HG03095 (cell line): ENCODE measurements around the gene MAPK14.

Source experiments
- ATAC-seq: cut with Tn5 transposase; IDR thresholded peaks from one replicate; pipeline ENCODE4 v1.9.1; 2021; ENCODE audit warnings: moderate library complexity; ENCODE audit not compliant: unreplicated experiment

Gene MAPK14

DNA sequence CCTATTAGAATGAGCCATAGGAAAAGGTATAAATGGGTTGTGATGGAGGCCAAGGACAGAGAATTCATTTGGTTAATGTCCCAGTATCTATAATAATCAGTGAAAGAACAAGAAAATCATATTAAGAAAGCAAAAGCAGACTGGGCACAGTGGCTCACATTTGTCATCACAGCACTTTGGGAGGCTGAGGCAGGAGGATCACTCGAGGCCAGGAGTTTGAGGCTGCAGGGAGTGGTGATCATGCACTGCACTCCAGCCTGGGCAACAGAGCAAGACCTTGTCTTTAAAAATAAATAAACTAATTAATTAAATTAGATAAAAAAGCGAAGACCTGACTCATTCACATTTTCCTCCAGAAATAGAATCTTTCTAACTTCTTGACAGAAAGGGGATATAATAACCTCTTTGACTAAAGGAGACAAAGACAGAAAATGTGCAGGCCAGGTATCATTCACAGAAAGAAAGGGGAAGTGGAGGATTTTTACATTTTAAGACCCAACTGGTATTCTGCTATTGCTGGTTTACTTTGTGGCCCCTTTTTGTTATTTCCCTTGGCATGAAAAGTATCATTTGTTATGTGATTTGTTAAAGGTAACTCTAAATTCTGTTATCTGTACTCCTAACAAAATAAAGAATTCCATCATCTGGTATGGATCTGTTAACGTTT lies 70.8 kb downstream of the MAPK14 start:
- ATAC-seq: no peak

DNA sequence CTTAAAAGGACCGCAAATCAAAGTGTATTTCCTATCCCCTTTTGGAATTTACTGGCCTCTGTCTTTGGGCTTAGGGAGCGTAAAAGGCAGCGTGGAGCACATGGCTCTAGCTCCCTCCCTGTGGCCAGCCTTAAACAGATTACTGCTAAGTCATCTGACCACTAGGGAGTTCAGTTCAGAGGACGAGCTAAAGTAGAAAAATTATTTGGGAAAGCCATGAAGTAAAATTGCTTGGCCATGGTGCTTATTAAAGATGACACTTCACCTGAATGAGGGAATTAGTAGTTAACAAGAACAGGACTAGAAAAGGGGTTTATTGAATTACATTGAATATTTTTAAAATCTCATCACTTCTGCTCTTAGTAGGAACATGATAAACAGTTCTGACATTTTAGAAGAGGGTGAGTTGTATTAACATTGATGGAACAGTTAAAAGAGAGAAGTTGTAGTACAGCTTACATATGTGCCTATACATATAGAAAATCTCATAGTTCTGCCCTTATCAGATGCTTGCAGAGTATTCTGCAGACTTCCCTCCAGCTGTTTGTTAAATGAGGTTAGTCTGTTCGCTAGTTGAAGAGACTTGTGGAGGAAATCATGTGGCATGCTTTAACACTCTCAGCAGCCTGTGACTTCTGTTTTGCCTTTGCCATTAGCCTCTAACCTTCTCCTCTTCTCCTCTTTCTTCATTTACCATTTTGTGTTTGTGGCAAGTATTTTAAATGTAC lies 71.5 kb downstream of the MAPK14 start:
- ATAC-seq: no peak

DNA sequence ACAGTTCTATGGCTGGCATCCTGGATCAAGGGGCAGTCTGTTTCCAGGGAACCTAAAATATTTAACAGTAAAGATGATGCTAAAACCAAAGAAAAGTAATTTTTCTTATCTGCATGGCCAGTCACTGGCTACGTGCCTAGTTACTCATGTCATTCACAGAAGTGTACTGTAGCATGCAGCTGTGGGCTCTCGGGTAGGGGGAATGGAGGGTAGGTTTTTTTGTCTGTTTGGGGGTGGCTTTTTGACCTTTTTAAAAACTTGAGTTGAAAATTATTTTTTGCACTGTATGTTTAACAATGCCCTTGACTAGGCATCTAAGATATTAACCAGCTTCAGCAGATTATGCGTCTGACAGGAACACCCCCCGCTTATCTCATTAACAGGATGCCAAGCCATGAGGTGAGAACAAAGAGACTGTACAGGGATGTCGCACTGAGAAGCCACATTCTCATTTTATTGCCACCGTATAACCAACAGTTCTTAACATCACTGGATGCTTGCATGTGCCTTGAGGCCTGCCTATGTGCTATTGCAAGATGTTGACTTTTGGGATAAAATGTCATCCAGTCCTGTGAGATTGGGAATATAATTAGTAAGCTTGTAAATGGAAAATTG lies 72.4 kb downstream of the MAPK14 start:
- no peak for ATAC-seq

DNA sequence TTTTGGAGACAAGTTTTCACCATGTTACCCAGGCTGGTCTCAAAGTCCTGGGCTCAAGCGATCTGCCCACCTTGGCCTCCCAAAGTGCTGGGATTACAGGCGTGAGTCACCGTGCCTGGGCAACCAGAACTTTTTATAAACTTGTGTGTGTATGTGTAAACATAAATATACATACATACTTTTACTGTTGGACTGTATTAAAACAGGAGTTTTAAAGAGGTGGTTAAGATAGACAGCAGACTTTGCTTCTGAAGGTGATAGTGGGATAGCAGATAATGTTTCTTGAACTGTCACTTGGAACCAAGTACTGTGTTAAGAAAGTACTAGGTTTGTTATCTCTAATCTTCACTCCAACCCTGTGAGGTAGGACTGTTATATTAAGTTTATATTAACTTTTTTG lies 74.1 kb downstream of the MAPK14 start:
- ATAC-seq: no peak

DNA sequence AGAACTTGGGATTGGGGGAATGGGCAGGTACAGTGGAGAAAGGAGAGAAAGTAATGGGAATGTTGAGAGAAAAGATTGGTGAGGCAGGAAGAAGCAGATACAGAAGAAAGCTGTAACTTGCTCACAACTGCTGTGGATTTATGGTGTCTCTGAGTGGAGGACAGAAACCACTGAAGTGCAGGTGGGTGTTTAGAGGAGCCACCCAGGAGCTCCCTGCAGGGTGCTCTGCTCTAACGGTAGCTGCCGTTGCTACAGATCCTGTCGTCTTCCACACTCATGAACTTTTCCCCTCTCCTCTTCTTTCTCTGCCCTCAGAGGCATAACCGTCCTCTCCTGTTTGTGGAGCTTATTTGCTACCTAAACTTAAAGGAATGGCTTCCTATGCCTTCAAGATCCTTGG lies 75.2 kb downstream of the MAPK14 start:
- no peak for ATAC-seq

DNA sequence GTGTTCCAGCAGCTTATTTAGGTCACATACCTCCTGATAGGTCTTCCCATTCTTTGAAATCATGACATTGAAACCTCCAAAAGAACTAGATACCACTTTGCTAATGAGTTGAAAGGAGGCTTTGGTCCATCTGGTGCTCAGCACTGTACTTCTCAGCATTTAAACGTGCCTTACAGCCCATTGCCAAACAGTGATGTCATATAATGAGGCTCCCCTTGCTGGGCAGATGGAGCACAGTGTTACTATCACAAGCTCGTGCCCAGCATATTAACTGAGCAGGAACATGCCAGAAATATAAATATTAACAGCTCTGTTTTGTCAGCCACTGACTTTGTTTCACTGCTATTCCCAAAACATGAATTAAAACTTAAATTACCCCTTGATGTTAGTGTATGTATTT lies 77.2 kb downstream of the MAPK14 start:
- no peak for ATAC-seq

DNA sequence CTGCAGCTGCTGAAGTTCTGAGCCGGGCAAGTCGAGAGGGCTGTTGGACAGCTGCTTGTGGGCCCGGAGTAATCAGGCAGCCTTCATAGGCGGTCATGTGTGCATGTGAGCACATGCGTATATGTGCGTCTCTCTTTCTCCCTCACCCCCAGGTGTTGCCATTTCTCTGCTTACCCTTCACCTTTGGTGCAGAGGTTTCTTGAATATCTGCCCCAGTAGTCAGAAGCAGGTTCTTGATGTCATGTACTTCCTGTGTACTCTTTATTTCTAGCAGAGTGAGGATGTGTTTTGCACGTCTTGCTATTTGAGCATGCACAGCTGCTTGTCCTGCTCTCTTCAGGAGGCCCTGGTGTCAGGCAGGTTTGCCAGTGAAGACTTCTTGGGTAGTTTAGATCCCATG lies 81.5 kb downstream of the MAPK14 start:
- ATAC-seq: no peak

DNA sequence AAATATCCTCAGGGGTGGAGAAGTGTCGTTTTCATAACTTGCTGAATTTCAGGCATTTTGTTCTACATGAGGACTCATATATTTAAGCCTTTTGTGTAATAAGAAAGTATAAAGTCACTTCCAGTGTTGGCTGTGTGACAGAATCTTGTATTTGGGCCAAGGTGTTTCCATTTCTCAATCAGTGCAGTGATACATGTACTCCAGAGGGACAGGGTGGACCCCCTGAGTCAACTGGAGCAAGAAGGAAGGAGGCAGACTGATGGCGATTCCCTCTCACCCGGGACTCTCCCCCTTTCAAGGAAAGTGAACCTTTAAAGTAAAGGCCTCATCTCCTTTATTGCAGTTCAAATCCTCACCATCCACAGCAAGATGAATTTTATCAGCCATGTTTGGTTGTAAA lies 82.4 kb downstream of the MAPK14 start:
- ATAC-seq: no peak

DNA sequence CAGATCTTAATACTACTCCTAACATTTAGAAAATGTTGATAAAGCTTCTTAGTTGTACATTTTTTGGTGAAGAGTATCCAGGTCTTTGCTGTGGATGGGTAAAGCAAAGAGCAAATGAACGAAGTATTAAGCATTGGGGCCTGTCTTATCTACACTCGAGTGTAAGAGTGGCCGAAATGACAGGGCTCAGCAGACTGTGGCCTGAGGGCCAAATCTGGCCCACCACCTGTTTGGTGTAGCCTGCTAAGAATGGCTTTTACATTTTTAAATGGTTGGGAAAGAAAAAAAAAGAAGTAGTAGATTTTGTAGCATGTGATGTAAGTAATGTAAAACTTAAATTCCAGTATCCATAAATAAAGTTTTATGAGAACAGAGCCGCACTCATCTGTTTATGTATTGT lies 83.3 kb downstream of the MAPK14 start:
- ATAC-seq: no peak

DNA sequence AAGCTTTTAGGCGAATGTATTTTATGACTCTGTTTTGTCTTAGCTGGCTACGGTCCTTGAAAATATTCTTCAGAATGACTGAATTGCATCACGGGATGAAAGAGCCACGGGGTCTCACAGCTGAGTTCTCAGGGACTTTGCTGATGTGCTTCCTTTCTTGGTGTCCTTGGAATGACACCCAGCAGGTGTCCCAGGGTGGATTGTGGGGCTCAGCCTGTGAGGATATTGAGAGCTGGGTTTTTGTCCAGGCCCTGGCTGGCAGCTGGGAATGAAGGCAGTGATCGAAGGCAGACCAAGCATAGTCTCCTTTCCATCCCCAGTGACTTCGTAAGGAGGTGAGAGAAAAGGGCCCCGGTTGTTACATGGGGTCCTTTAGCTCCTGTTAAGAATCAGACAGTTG lies 83.9 kb downstream of the MAPK14 start:
- no peak for ATAC-seq

DNA sequence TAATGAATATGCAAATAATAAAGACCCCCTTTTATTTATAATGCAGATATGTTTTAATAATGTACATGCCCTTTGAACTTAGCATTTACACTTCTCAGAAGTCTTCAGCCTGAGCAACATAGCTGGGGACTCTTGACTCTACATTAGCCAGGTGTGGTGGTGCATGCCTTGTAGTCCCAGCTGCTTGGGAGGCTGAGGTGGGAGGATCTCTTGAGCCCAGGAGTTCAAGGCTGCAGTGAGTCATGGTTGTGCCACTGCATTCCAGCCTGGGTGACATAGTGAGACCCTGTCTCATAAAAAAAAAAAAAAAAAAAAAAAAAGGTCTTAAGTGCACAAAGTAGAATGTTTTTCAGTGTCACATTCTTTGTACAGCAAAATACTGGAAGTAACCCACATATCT lies 85.4 kb downstream of the MAPK14 start:
- no peak for ATAC-seq

DNA sequence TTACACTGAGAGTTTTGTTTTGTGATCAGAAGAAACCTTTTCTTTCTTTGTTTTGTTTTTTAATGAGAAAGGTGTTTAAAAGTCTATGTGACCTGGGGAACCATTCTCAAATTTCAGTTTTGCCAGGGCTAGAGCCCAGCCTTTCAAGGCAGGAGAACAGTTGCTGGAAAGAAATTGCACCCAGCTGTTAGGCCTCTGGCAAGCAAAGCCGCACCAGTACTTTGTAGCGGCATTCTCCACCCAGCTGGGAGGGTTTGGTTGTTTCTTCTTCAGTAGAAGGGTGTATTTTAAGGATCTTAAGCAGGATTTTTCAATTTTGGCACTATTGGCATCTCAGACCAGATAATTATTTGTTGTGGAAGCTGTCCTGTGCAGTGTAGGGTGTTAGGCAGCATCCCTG lies 86.1 kb downstream of the MAPK14 start:
- ATAC-seq: no peak

DNA sequence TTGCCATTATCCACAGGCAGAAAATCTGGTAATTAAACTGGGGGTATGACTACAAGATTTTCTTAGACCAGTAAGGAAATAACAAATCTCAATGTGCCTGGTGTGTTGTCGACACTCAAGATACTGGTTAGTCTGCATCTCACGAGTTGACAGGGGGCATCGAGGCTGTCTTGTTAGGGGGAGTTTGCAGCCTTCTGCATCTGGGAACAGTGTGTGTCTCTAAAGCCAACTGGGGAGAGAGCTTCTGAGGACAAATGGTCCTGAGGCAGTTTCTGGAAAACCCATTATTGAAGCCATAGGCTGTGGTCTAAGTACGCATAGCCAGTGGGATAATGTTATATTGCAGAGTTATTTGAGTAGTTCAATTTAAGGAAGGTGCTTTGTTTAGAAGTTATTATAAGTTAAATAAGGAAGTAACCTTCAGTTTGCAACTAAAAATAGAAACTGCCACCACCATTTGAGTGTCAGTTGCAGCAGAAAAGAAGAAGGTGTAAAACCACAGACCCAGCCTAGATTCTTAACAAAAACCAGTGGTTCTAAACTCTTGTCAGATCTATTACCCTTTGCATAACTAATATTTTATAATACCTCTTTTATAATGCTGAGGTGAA lies 87.3 kb downstream of the MAPK14 start:
- no peak for ATAC-seq

DNA sequence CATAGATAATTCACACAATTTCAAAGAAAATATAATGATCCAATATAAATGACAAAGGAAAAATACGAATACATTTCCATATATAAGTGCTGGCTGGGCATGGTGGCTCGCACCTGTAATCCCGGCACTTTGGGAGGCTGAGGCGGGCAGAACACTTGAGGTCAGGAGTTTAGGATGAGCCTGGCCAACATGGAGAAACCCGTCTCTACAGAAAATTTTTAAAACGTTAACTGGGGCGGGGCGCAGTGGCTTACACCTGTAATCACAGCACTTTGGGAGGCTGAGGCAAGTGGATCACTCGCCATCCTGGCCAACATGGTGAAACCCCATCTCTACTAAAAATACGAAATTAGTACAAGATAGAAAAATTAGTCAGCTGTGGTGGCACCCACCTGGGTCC lies 87.8 kb downstream of the MAPK14 start:
- ATAC-seq: no peak

DNA sequence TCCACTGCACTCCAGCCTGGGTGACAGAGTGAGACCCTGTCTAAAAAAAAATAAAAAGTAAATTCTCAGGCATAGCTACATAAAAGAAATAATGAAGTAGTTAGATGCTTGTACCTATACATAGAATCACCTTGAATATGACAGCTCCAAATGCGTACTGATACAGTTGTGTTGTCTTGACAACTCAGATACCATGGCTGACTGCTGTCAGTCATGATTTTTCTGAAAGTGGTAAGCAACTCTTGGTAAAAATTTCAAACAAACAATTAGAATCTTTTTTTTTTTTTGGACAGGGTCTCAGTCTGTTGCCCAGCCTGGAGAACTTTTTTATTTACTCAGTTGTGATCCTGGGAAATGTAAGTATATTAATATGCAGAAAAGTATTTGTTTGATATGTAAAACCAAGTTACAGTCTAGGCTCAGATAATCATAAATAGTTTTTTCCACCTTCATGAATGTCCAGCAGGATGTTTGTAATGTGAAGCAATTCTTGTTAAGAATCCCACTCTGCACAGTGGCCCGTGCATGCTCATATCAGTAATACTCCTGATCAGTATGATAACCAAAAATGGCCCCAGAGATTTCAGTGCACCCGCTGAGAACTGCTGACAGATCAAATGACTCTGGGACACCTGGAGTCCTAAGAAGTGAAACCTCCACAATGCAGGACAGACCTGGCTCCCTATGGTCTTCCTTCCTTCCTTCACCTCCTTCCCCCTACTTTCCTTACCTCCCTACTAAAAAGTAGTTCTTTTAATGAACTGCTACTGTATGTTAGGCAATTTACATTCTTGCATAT lies 88.7 kb downstream of the MAPK14 start:
- no peak for ATAC-seq

DNA sequence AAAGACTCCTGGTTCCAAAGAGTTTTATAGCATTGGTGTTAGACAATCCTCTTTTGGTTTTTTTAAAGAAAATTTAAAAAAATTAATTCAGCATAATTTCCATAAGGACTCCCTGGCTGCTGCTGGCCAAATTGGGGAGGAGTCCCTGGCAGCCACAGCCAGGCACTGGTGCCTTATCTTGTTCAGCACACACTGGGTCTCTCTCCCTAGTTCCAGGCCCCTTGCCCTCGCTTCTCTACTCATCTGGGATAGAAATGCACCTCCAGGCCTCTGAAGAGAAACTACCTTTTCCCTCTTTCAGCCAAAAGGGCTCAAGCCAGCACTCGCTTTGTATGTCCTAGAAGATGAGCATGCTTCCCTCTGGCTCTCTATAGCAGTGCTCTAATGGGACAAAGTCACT lies 89.3 kb downstream of the MAPK14 start:
- ATAC-seq: no peak

DNA sequence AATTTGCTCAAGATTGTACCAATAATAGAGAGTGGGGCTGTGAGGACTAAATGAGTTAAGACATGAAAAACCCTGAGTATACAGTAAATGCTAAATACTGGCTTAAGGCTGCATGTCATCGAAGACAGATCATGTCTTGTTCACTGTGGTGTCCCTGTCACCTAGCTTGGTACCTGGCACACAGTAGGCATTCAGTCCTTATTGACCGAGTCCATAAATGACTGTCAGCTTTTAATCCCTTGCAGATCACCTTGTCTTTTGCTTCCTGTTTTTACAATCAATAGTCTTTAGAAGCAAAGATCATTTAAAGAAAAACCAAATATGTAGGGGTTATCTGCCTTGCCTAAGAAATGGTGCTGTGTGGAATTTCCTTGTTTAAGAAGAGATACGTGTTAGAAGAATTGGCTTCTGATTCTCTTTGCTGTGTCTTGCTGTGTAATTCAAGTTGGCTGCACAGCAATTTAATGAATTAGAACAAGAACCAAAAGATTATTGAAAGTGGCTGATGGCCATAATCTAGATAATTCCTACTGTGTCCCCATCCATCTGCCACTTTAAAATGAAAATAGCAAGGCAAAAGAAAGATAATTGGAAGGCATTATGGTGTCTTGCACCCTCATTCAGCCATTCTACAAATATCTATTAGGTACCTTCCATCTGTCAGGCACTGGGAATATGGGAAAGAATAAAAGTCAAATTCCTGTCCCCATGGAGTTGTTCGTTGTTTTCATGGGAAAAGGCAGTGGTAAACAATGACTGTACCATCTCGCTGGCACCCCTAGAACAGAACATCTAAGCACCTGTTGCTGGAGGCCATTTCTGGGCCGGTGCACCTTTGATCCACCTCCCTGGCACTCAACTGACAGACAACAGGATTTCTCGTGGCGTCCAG lies 90.3 kb downstream of the MAPK14 start:
- no peak for ATAC-seq

DNA sequence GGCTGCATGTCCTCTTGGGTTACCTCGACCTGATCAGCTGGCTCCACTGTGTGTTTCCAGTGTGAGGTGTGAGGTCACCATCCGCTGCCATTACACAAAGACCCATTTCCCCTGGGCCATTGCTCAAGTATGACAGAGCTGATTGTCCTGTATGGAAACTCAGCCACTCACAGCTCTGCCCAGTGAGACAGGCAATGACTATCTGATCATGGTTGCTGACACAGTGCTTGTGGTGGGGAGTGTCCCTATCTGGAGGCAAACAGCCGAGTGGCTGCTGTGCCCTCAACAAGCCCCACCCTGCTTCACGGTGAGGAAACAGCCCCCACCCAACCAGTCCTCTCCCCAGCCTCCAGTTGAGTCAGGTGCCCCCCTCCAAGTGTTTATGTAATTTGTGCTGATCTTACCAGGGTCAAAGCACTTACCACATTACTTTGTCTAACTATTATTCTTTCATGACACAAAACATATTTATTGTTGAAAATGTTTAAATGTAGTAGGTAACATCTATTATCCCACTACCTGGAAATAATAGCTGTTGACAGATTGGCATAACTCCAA lies 91.0 kb downstream of the MAPK14 start:
- ATAC-seq: no peak

DNA sequence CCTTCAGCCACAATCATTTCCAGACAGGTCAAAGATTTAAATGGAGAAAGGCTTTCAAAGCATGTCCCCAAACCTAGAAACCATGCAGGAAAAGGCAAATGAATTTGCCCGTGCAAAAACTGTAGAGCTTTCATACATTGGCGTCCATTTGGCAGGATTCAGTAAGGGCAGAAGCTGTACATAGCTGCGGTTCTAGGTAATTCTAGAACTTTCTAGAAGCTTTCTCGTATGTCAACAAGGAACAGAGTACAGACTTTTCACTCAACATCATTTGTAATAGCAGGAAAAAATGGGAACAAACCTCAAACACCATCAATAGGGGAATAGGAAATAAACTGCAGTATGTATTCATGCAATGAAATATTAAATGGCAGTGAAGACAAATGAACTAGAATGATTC lies 91.6 kb downstream of the MAPK14 start:
- ATAC-seq: no peak

DNA sequence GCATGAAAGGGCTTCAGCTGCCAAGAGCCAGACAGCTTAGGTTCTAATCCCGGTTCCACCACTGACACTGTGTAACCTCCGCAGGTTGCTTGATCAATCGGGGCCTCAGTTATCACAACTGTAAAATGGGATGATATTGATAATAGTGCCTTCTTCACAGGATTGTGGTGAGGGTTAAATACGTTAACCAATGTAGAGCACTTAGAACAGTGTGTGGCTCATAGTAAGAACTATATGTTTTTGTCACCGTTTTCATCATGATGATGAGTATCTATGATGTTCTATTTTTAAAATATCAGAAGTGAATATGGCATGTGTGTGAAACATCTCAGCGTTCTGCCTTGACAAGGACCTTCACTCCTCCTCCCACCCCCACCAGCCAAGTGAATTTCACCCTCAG lies 92.4 kb downstream of the MAPK14 start:
- ATAC-seq: no peak
